PFSK-1 (cell line): Measurements from ENCODE around the gene WIPF3.

Experiments used
- FOXP2 ChIP-seq: optimal IDR thresholded peaks from 2 replicates; pipeline ENCODE3; 2011; ENCODE audit warnings: borderline replicate concordance, control low read depth, inconsistent platforms; ENCODE audit not compliant: insufficient read depth; ENCODE audit errors: extremely low read length, extremely low read depth
- POLR2AphosphoS5 ChIP-seq: IDR thresholded peaks from 2 replicates; pipeline ENCODE4 v1.6.1; 2012; ENCODE audit warnings: low read depth, mild to moderate bottlenecking, control low read depth, low read length, moderate library complexity
- SIN3A ChIP-seq: IDR thresholded peaks from 2 replicates; pipeline ENCODE4 v1.6.1; 2012; ENCODE audit warnings: mild to moderate bottlenecking, low read length, moderate library complexity, borderline replicate concordance; ENCODE audit not compliant: insufficient read depth
- TAF1 ChIP-seq: IDR thresholded peaks from 2 replicates; pipeline ENCODE4 v1.6.1; 2012; ENCODE audit warnings: low read length, control low read depth, borderline replicate concordance; ENCODE audit not compliant: insufficient read depth
- TF ChIP-seq, protein P1 (sequence below), 2 experiments: IDR thresholded peaks; 2 replicates each; pipeline versions ENCODE4 v1.6.1 to v1.8.0; 2011 to 2012; ENCODE audit warnings: low read depth in 2 of 2, low read length in 2 of 2, control low read depth in 1 of 2, inconsistent platforms in 1 of 2, mild to moderate bottlenecking in 1 of 2, moderate library complexity in 1 of 2; ENCODE audit not compliant: insufficient read depth in 1 of 2

Gene WIPF3

DNA sequence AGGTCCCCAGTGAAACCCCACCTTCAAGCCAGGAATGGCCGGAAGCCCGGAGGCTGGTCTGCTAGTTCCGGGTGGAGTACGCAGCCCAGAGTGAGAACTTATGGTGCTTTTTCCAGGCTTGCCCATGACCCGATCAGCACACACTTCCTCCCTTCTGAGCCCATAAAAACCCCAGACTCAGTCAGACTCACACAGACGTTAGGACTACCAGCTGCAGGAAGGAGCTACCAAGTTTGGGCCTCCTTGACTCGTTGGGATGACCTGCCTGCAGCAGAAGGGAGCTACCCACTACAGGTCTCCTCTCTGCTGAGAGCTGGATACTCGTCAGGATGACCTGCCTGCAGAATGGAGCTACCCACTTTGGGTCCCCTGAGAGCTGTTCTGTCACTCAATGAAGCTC lies 144.2 kb downstream of the WIPF3 start:
- TF ChIP-seq, protein P1, sequence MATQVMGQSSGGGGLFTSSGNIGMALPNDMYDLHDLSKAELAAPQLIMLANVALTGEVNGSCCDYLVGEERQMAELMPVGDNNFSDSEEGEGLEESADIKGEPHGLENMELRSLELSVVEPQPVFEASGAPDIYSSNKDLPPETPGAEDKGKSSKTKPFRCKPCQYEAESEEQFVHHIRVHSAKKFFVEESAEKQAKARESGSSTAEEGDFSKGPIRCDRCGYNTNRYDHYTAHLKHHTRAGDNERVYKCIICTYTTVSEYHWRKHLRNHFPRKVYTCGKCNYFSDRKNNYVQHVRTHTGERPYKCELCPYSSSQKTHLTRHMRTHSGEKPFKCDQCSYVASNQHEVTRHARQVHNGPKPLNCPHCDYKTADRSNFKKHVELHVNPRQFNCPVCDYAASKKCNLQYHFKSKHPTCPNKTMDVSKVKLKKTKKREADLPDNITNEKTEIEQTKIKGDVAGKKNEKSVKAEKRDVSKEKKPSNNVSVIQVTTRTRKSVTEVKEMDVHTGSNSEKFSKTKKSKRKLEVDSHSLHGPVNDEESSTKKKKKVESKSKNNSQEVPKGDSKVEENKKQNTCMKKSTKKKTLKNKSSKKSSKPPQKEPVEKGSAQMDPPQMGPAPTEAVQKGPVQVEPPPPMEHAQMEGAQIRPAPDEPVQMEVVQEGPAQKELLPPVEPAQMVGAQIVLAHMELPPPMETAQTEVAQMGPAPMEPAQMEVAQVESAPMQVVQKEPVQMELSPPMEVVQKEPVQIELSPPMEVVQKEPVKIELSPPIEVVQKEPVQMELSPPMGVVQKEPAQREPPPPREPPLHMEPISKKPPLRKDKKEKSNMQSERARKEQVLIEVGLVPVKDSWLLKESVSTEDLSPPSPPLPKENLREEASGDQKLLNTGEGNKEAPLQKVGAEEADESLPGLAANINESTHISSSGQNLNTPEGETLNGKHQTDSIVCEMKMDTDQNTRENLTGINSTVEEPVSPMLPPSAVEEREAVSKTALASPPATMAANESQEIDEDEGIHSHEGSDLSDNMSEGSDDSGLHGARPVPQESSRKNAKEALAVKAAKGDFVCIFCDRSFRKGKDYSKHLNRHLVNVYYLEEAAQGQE (IDR thresholded peaks at IDR 0.05; ENCODE audit: insufficient read depth in 1 of 2, low read depth in 2 of 2, low read length in 2 of 2): no peak
- TF ChIP-seq POLR2AphosphoS5: no peak
- no peak for TF ChIP-seq SIN3A
- no peak for TF ChIP-seq FOXP2
- TF ChIP-seq TAF1: no peak

DNA sequence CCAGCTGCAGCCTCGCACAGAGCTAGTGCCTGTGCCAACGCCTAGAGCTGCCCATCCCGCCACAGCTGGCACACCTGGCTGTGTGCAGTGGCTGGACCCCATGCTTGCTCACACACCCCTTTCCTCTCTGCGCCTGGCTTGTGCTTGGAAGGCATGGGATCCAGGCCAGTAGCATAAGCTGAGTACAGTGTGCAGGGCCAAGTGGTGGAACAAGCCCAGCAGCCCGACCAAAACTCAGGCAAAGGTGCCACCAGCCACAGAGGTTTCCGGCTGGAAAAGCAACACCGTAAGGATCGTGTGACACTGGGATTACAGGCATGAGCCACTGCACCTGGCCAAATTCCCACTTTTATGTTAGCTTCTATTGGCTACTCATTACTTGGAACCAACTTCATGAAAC lies 144.9 kb downstream of the WIPF3 start:
- TF ChIP-seq POLR2AphosphoS5 (no peak), FOXP2 (no peak), TAF1 (no peak)
- TF ChIP-seq, protein P1 (IDR thresholded peaks at IDR 0.05; ENCODE audit: insufficient read depth in 1 of 2, low read depth in 2 of 2, low read length in 2 of 2): no peak

DNA sequence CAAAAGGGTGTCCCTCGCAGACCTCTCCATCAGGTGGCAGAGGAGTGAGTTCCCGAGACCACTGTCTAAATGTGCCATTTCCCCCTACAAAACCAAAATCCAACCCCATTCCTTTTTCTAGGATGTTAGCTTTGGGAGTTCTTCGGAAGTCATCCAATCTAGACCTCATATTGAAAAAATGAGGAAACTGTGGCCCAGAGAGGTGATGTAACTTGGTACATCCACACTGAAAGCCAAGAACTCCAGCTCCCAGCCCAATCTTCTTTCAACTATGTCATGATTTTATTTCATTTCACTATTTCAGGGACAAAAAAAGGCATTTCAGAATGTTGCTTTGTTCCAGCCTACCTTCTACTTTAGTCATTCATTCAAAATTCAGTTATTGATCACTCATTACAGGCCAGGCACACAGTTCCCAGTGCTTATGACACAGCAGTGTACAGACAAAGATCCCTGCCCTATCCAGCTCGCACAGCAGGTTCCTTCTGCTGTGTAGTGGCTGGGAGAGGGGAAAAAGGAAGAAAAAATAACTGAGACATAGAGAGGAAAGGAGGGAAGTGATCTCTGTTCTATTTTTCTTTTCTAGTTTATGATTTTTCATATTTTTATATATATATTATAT lies 147.5 kb downstream of the WIPF3 start:
- TF ChIP-seq TAF1: no peak
- TF ChIP-seq FOXP2: no peak
- TF ChIP-seq SIN3A: no peak
- no peak for TF ChIP-seq POLR2AphosphoS5
- TF ChIP-seq, protein P1 (IDR thresholded peaks at IDR 0.05; ENCODE audit: insufficient read depth in 1 of 2, low read depth in 2 of 2, low read length in 2 of 2): no peak

DNA sequence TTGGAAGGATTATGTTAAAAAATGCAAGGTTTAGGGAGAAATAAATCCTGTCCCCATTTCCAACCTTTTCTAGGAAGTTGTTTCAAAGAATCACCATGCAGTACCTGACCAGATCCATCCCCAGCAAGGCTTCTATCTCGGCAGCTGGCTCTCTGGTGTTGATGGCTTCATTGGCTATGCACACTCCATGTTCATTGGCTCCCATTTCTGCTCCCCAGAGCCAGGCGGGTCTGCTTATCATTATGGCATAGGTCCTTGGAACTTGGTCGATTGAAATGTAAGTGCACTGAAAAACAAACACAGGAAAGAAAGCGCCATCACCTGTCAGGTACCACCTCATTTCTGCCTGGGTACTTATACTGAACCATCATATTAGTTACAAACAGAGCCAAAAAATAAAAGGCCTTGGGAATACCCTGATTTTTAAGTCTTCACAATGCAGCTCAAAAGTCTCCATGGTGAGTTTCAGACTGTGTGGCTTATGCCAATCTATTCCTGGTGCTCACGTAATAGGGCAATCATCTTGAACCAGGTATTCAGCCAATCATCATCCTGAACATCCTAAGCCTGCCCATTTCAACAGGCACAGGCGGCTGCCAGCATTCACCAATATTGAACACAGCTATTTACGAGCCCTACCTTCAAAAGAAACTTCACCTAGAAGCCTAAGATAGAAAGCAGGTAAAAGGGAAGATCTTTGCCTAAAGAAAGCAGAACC lies 148.9 kb downstream of the WIPF3 start:
- TF ChIP-seq POLR2AphosphoS5 (no peak), TAF1 (no peak), FOXP2 (no peak), SIN3A (no peak)
- TF ChIP-seq, protein P1 (IDR thresholded peaks at IDR 0.05; ENCODE audit: insufficient read depth in 1 of 2, low read depth in 2 of 2, low read length in 2 of 2): no peak
